GM06990 (cell line): ENCODE data around the gene WNK3.

Experiments used
- DNase-seq: peaks from one replicate; pipeline ENCODE4 v3.0.0-alpha.2; 2011; ENCODE audit not compliant: insufficient read length; ENCODE audit errors: extremely low read depth
- H3K27me3 ChIP-seq: replicated peaks from 2 replicates; pipeline ENCODE4 v1.6.0; 2011; ENCODE audit warnings: low read length; ENCODE audit not compliant: control insufficient read depth, insufficient read depth
- H3K36me3 ChIP-seq: 2 replicates; pipeline ENCODE4 v1.5.1; 2011; ENCODE audit warnings: low read length; ENCODE audit not compliant: control insufficient read depth, insufficient read depth
- H3K4me3 ChIP-seq: replicated peaks from 2 replicates; pipeline ENCODE4 v1.5.1; 2011; ENCODE audit warnings: low read depth, mild to moderate bottlenecking, control low read depth, low read length
- TF ChIP-seq, protein P1 (sequence below): IDR thresholded peaks from 2 replicates; pipeline ENCODE4 v1.5.1; 2011; ENCODE audit warnings: low read length, control low read depth, mild to moderate bottlenecking, inconsistent platforms; ENCODE audit not compliant: insufficient read depth, poor library complexity, severe bottlenecking

The WNK3 gene

GRCh38 chrX:54238588-54238987 lies 119.3 kb downstream of the WNK3 start:
- Histone ChIP-seq H3K4me3 (no peak overlapping the region), H3K27me3 (no peaks in the 10 kb centered on the region), H3K36me3 (no peaks in the 10 kb centered on the region)
- TF ChIP-seq, protein P1, sequence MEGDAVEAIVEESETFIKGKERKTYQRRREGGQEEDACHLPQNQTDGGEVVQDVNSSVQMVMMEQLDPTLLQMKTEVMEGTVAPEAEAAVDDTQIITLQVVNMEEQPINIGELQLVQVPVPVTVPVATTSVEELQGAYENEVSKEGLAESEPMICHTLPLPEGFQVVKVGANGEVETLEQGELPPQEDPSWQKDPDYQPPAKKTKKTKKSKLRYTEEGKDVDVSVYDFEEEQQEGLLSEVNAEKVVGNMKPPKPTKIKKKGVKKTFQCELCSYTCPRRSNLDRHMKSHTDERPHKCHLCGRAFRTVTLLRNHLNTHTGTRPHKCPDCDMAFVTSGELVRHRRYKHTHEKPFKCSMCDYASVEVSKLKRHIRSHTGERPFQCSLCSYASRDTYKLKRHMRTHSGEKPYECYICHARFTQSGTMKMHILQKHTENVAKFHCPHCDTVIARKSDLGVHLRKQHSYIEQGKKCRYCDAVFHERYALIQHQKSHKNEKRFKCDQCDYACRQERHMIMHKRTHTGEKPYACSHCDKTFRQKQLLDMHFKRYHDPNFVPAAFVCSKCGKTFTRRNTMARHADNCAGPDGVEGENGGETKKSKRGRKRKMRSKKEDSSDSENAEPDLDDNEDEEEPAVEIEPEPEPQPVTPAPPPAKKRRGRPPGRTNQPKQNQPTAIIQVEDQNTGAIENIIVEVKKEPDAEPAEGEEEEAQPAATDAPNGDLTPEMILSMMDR: no peak
- no peak for DNase-seq

GRCh38 chrX:54237014-54237413 lies 120.8 kb downstream of the WNK3 start:
- TF ChIP-seq, protein P1: no peak
- Histone ChIP-seq H3K27me3 (no peaks in the 10 kb centered on the region), H3K36me3 (no peaks in the 10 kb centered on the region), H3K4me3 (no peak overlapping the region)
- DNase-seq: no peak

DNA sequence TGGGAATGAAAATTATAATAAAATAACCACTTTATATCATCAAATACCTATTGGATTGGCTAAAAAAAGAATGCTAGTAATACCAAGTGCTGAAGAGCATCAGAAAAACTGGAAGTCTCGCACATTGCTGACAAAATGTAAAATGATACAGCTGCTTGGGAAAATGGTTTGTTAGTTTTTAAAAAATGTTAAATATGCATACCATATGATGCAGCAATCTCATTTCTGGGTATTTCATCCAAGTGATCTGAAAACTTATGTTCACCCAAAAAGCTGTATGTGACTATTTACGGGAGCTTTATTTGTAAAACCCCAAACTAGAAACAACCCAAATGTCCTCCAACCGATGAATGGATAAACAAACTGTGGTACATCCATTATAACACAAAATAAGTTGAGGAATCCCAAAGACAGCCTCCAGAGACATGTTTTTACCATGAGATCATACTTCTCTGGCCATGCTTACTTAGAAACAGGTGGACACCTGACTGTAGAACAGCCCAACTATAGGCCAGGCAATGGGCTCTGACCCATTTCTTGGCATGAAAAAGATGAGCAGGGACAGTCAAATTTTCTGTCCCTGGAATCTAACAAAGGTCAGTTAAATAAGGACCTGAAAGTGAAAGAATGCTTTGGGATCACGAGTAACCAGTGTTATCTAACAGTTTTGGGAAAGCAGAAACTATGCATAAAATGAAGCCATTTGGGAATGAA lies 127.3 kb downstream of the WNK3 start:
- TF ChIP-seq, protein P1: no peak
- Histone ChIP-seq H3K27me3 (no peaks in the 10 kb centered on the region), H3K36me3 (no peaks in the 10 kb centered on the region), H3K4me3 (no peak overlapping the region)
- DNase-seq: no peak

GRCh38 chrX:54223581-54223980 lies 134.3 kb downstream of the WNK3 start:
- H3K36me3 ChIP-seq: no peaks in the 10 kb centered on the region
- TF ChIP-seq, protein P1: no peak
- H3K27me3 ChIP-seq: no peaks in the 10 kb centered on the region
- H3K4me3 ChIP-seq: no peak overlapping the region
- DNase-seq: no peak

DNA sequence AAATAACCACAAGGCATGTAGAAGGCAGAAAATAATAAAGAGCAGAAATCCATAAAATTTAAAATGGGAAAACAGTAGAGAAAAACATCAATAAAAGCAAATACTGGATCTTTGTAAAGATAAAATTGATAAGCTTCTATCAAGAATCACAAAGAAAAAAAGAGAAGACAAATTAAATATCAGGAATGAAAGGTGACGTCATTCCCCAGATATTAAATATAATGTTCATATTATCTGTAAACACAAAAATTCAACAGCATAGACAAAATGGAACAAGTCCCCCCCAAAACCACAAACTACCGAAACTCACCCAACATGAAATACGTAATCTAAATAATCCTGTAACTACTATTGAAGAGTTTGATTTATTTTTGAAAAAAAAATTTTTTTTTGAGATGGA lies 144.2 kb downstream of the WNK3 start:
- DNase-seq: no peak
- Histone ChIP-seq H3K4me3 (no peak overlapping the region), H3K36me3 (no peaks in the 10 kb centered on the region), H3K27me3 (no peaks in the 10 kb centered on the region)
- TF ChIP-seq, protein P1: no peak

DNA sequence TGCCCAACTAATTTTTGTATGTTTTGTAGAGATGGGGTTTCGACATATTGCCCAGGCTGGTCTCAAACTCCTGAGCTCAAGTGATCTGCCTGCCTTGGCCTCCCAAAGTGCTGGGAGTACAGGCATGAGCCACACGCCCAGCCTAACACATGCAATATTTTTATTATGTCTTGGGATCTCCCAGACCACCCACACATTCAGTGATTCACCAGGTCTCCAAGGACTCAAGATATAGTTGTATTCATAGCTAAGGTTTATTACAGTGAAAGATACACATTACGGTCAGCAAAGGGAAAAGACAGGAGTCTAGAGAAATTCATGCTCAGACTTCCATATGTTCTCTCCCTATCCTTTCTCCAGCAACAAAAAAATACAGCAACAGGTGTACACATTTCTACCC lies 149.3 kb downstream of the WNK3 start:
- H3K4me3 ChIP-seq: no peak overlapping the region
- H3K27me3 ChIP-seq: no peaks in the 10 kb centered on the region
- no peak for DNase-seq
- TF ChIP-seq, protein P1: no peak
- H3K36me3 ChIP-seq: no peaks in the 10 kb centered on the region
